ENCODE measurements around the gene REEP6.

Gene REEP6

DNA sequence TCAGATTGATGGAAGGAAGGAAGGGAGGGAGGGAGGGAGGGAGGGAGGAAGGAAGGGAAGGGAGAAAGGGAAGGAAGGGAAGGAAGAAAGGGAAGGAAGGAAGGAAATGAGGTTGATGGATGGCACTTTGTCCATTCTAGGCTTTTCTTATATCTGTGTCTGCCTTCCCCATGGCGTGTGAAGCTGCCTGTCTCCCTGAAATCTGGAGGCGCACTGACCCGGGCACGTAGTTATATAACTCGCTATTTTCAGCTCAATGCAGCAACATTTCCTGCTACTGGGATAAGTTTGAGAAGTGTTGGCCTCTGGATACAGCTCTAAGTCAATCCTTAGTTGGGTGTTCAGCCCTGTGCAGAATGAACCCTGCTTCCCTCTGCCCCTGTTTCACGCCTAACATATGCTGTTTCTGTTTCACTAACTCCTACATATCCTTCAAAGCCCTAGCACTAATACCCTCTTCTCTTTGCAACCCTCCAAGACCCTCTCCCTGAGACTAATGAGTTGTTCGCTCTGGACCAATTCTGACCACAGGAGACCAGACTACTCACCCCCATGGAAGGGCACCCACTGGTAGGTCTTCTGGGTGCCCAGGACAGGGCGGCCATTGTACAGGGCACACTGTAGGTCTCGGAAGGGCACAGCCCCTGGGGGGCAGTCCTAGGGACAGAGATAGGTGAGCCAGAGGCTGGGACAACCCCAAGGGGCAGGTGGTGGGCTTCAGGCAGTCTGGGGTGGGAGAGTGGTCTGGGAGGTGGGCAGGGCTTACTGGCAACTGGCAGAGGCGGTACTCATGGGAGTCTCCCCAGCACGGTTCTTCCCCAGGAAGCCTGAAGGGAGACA, 18.8 kb downstream of the REEP6 start:
- peaks cover 2% of the 10 kb centered on the region for H3K9me3 ChIP-seq (ENCODE audit: severe bottlenecking)
- TF ChIP-seq, protein P1, sequence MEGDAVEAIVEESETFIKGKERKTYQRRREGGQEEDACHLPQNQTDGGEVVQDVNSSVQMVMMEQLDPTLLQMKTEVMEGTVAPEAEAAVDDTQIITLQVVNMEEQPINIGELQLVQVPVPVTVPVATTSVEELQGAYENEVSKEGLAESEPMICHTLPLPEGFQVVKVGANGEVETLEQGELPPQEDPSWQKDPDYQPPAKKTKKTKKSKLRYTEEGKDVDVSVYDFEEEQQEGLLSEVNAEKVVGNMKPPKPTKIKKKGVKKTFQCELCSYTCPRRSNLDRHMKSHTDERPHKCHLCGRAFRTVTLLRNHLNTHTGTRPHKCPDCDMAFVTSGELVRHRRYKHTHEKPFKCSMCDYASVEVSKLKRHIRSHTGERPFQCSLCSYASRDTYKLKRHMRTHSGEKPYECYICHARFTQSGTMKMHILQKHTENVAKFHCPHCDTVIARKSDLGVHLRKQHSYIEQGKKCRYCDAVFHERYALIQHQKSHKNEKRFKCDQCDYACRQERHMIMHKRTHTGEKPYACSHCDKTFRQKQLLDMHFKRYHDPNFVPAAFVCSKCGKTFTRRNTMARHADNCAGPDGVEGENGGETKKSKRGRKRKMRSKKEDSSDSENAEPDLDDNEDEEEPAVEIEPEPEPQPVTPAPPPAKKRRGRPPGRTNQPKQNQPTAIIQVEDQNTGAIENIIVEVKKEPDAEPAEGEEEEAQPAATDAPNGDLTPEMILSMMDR (IDR thresholded peaks at IDR 0.05; ENCODE audit: poor library complexity, severe bottlenecking), result no peak
- no peaks in the 10 kb centered on the region for H3K36me3 ChIP-seq (ENCODE audit: low read depth)
- ATAC-seq (ENCODE audit: low read depth), result no peak
- H3K27ac ChIP-seq (ENCODE audit: poor library complexity, severe bottlenecking), result peak overlapping the region; percentile 19
- DNase-seq (ENCODE audit: low spot score), result no peak
- H3K4me3 ChIP-seq (ENCODE audit: severe bottlenecking), result no peak overlapping the region
- peaks cover 4% of the 10 kb centered on the region for H3K4me1 ChIP-seq (ENCODE audit: insufficient read depth, poor library complexity, severe bottlenecking)
- no peaks in the 10 kb centered on the region for H3K27me3 ChIP-seq (ENCODE audit: insufficient read depth, poor library complexity, severe bottlenecking)

DNA sequence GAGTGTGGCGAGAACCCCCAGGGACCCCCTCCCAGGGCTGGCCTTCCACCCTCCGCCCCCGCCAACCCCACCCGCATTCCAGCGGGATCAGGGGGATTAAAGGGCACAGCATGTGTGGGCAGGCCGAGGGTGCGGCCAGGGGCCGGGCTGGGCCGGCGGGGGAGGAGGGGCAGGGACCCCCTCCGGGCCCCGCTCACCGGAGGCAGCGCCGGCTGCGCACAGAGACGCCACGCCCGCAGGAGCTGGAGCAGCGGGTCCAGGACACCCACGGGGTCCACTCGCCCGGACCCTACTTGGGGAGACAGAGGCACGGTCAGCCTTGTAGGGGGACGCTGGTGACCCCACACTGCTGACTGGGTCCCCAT, 19.4 kb downstream of the REEP6 start:
- peaks cover 4% of the 10 kb centered on the region for H3K4me1 ChIP-seq (ENCODE audit: insufficient read depth, poor library complexity, severe bottlenecking)
- no peaks in the 10 kb centered on the region for H3K36me3 ChIP-seq (ENCODE audit: low read depth)
- no peak for DNase-seq (ENCODE audit: low spot score)
- TF ChIP-seq, protein P1 (IDR thresholded peaks at IDR 0.05; ENCODE audit: poor library complexity, severe bottlenecking), result no peak
- H3K9me3 ChIP-seq (ENCODE audit: severe bottlenecking), result peaks cover 2% of the 10 kb centered on the region
- H3K27ac ChIP-seq (ENCODE audit: poor library complexity, severe bottlenecking), result peak overlapping the region; percentile 19
- no peaks in the 10 kb centered on the region for H3K27me3 ChIP-seq (ENCODE audit: insufficient read depth, poor library complexity, severe bottlenecking)
- H3K4me3 ChIP-seq (ENCODE audit: severe bottlenecking), result no peak overlapping the region
- ATAC-seq (ENCODE audit: low read depth), result no peak

- TF ChIP-seq, protein P1 (IDR thresholded peaks at IDR 0.05; ENCODE audit: poor library complexity, severe bottlenecking), result no peak
- Histone ChIP-seq H3K36me3 (ENCODE audit: low read depth) (no peaks in the 10 kb centered on the region), H3K4me3 (ENCODE audit: severe bottlenecking) (no peak overlapping the region), H3K27ac (ENCODE audit: poor library complexity, severe bottlenecking) (peak overlapping the region; percentile 19), H3K4me1 (ENCODE audit: insufficient read depth, poor library complexity, severe bottlenecking) (peaks cover 4% of the 10 kb centered on the region), H3K27me3 (ENCODE audit: insufficient read depth, poor library complexity, severe bottlenecking) (no peaks in the 10 kb centered on the region), H3K9me3 (ENCODE audit: severe bottlenecking) (peaks cover 2% of the 10 kb centered on the region)
- DNase-seq (ENCODE audit: low spot score) (no peak), ATAC-seq (ENCODE audit: low read depth) (no peak)
Observed at GRCh38 chr19:1510807-1511206, 19.8 kb downstream of the REEP6 start.

- Histone ChIP-seq H3K4me1 (ENCODE audit: insufficient read depth, poor library complexity, severe bottlenecking) (peaks cover 4% of the 10 kb centered on the region), H3K4me3 (ENCODE audit: severe bottlenecking) (peak overlapping the region; percentile 70), H3K36me3 (ENCODE audit: low read depth) (no peaks in the 10 kb centered on the region), H3K9me3 (ENCODE audit: severe bottlenecking) (peaks cover 2% of the 10 kb centered on the region), H3K27ac (ENCODE audit: poor library complexity, severe bottlenecking) (no peak overlapping the region), H3K27me3 (ENCODE audit: insufficient read depth, poor library complexity, severe bottlenecking) (no peaks in the 10 kb centered on the region)
- TF ChIP-seq, protein P1 (IDR thresholded peaks at IDR 0.05; ENCODE audit: poor library complexity, severe bottlenecking), result no peak
- ATAC-seq (ENCODE audit: low read depth) (no peak), DNase-seq (ENCODE audit: low spot score) (no peak)
Observed at GRCh38 chr19:1511318-1512317, 20.6 kb downstream of the REEP6 start.

All from RWPE2 (cell line).